ENCODE data around the gene UNKL.

- TF ChIP-seq, protein P1, sequence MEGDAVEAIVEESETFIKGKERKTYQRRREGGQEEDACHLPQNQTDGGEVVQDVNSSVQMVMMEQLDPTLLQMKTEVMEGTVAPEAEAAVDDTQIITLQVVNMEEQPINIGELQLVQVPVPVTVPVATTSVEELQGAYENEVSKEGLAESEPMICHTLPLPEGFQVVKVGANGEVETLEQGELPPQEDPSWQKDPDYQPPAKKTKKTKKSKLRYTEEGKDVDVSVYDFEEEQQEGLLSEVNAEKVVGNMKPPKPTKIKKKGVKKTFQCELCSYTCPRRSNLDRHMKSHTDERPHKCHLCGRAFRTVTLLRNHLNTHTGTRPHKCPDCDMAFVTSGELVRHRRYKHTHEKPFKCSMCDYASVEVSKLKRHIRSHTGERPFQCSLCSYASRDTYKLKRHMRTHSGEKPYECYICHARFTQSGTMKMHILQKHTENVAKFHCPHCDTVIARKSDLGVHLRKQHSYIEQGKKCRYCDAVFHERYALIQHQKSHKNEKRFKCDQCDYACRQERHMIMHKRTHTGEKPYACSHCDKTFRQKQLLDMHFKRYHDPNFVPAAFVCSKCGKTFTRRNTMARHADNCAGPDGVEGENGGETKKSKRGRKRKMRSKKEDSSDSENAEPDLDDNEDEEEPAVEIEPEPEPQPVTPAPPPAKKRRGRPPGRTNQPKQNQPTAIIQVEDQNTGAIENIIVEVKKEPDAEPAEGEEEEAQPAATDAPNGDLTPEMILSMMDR (IDR thresholded peaks at IDR 0.05), result no peak
- no peak for TF ChIP-seq POLR2A (IDR thresholded peaks at IDR 0.05)
These were observed 37.0 kb downstream of the UNKL start for GRCh38 chr16:1377406-1378010.
